ENCODE data around the gene PCDHA13.

PCDHA13 gene

GRCh38 chr5:140926443-140927227, 44.7 kb downstream of the PCDHA13 start:
- peak overlapping the region; percentile 71; the same call in 1 of the 2 replicates for H3K27ac ChIP-seq (ENCODE audit: low read depth, low read length)
- H3K9me3 ChIP-seq (ENCODE audit: insufficient read depth, low read depth, low read length), result no peaks in the 10 kb centered on the region
- H3K27me3 ChIP-seq (ENCODE audit: insufficient read depth, low read length), result peaks cover 50% of the 10 kb centered on the region
- no peaks in the 10 kb centered on the region for H3K36me3 ChIP-seq (ENCODE audit: insufficient read depth, low read length)
- H3K4me3 ChIP-seq (ENCODE audit: low read length), result peak overlapping the region; percentile 89
- H3K9ac ChIP-seq (ENCODE audit: low read depth, low read length), result peak overlapping the region; percentile 71
- WGBS, result 2% methylated on average over 74 of the region's 74 CpGs
- peaks cover 9% of the 10 kb centered on the region; the same call in 1 of the 2 replicates for H3K4me1 ChIP-seq (ENCODE audit: insufficient read depth, low read length)

GRCh38 chr5:140927228-140927573, 45.3 kb downstream of the PCDHA13 start:
- H3K4me1 ChIP-seq (ENCODE audit: insufficient read depth, low read length), result peaks cover 9% of the 10 kb centered on the region; the same call in 1 of the 2 replicates
- 44% methylated on average over 26 of the region's 26 CpGs for WGBS
- H3K9me3 ChIP-seq (ENCODE audit: insufficient read depth, low read depth, low read length), result no peaks in the 10 kb centered on the region
- no peaks in the 10 kb centered on the region for H3K36me3 ChIP-seq (ENCODE audit: insufficient read depth, low read length)
- peaks cover 50% of the 10 kb centered on the region for H3K27me3 ChIP-seq (ENCODE audit: insufficient read depth, low read length)
- peak overlapping the region; percentile 89 for H3K4me3 ChIP-seq (ENCODE audit: low read length)
- H3K27ac ChIP-seq (ENCODE audit: low read depth, low read length), result no peak overlapping the region
- H3K9ac ChIP-seq (ENCODE audit: low read depth, low read length), result peak overlapping the region; percentile 59
